Stimulated activated CD4-positive, alpha-beta T cell treated with anti-CD3 and anti-CD28 coated beads, TNF-alpha, amount 100 ng/mL, for 1 hour (primary cell): ENCODE results near the gene ARMH1.
"Not testable (repeated sequence)": the region's sequence is repeated elsewhere in the genome, so short reads cannot be mapped to it uniquely, and the experiment has no call there.

Experiments used
- DNase-seq, 3 donors: peaks; one replicate each; pipeline ENCODE4 v3.0.0-alpha.2; 2020; ENCODE audit warnings: low read depth in 3 of 3, low spot score in 1 of 3

Gene ARMH1

GRCh38 chr1:44693900-44694299 is 19.4 kb downstream of the ARMH1 start:
- no peak for DNase-seq

GRCh38 chr1:44694863-44695478 is 20.5 kb downstream of the ARMH1 start:
- DNase-seq: no peak

- DNase-seq: no peak
Observed at GRCh38 chr1:44695671-44696070, 21.2 kb downstream of the ARMH1 start.

- DNase-seq: no peak
Observed at GRCh38 chr1:44696101-44696500, 21.6 kb downstream of the ARMH1 start.

GRCh38 chr1:44696789-44697345 is 22.4 kb downstream of the ARMH1 start:
- no peak for DNase-seq

DNA sequence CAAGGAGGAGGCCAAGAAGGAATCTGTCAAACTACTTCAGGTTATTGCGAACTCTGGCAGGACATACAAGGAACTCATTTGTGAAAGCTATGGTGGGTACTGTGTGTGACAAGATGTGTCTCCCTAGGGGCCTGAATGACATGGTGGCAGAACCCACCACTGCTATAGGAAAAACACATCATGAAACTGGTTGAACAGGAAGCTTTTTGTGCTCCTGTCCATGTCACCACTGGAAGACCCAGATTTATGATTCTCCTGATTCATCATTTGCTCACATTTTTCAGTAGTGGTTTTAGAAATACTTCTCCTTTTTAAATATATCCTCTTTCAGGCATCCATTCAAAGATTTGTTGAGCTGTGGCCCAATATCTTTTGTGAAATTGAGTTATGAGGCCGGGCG is 23.6 kb downstream of the ARMH1 start:
- no peak for DNase-seq

GRCh38 chr1:44699375-44699774 is 24.9 kb downstream of the ARMH1 start:
- not testable (repeated sequence) for DNase-seq

GRCh38 chr1:44700573-44700972 is 26.1 kb downstream of the ARMH1 start:
- DNase-seq: no peak

GRCh38 chr1:44701141-44701573 is 26.6 kb downstream of the ARMH1 start:
- no peak for DNase-seq

DNA sequence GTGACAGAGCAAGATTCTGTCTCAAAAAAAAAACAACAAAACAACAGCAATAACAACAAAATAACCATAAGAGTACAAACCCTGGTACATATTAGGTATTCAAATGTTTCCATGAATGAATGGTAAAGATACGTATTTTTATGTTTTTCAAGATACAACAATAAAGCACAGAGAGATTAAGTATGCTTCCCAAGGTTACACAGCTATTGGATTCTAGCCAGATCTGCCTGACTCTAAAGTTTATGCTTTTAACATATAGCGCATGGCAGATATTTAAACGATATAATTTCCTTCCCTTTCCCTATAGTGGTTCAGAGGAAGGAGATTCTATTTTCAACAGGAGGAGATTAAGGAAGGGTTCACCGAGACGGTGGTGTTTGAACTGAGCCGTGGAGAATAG is 31.0 kb downstream of the ARMH1 start:
- DNase-seq: no peak

DNA sequence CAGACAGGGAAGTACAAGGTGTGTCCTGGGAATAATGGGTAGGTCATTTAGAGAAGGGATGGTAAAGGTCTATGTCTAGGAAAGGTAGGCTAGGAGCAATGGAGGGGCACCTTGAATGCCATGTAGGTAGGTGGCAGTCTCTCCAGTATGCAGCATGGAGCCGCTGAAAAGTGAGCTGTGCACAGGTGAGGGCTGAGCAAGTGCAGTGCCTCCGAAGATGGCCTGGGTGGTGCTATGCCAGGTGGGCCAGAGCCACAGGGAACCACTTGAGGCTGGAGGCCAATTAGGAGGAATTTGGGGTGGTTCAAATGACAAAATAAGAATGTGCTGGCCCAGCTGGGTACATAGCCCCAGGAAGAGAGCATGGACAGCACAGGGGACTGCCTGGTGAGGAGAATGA is 31.4 kb downstream of the ARMH1 start:
- no peak for DNase-seq

- DNase-seq: no peak
Observed at GRCh38 chr1:44707112-44707881, 32.8 kb downstream of the ARMH1 start.

- no peak for DNase-seq
Observed at GRCh38 chr1:44707959-44708831, 33.7 kb downstream of the ARMH1 start.

DNA sequence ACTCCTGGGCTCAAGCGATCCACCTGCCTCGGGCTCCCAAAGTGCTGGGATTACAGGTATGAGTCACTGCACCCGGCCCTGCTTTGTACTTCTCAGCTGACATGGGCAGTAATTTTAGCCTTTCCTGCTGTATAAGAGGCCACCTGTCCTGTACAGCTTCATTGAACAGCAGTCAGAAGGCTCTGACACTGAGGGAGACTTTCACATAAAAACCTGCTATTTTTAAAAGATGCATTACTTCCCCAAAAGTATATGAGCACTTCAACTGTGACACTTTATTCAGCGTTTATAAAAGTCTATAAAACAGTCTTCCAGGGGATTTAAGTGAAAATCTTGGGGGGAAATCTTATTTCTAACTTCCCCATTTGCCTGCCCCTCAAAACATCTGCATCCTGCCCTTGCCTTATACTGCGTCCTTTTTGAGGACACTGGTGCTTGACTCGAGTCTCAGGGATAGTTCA is 38.8 kb downstream of the ARMH1 start:
- no peak for DNase-seq

DNA sequence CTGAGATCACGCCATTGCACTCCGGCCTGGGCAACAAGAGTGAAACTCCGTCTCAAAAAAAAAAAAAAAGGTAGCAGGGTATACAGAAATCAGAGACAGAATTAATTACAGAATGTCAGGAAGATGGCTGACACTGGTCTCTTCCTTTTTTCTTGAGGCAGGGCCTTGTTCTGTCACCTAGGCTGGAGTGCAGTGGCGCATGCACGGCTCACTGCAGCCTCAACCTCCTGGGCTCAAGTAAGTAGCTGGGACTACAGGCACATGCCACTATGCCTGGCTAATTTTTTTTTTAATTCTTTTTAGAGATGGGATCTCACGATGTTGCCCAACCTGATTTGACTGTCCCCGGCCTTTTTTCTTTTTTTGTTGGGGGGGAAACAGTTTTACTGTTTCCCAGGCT is 40.0 kb downstream of the ARMH1 start:
- no peak for DNase-seq

GRCh38 chr1:44714944-44715571 is 40.5 kb downstream of the ARMH1 start:
- peak in 1 of 3 donors; percentile 38 for DNase-seq

GRCh38 chr1:44717156-44717555 is 42.6 kb downstream of the ARMH1 start:
- no peak for DNase-seq

- DNase-seq: no peak
Observed at GRCh38 chr1:44717653-44718052, 43.1 kb downstream of the ARMH1 start.

GRCh38 chr1:44718091-44718490 is 43.6 kb downstream of the ARMH1 start:
- DNase-seq: no peak

DNA sequence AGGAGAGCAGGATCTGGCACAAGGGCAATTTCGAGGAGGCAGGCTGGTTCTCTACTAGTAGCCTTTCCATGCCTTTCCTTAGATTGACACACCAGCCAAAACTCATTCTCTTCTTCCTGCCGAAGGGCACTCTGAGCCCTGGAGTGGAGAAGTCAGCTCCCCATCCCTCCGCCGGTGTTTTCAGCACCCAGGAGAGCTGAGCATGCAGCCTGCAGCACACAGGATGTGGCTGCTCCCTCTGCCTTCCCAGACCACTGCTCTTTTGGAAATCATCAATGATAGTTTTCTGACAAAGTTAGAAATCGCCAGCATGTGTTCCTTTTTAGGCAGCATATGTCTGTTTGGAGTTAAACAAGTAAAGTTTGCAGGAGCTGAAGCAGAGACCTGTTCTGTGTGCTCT is 44.8 kb downstream of the ARMH1 start:
- DNase-seq: no peak

- no peak for DNase-seq
Observed at GRCh38 chr1:44720281-44720680, 45.8 kb downstream of the ARMH1 start.
